ENCODE results near the gene NCKAP1.

DNA sequence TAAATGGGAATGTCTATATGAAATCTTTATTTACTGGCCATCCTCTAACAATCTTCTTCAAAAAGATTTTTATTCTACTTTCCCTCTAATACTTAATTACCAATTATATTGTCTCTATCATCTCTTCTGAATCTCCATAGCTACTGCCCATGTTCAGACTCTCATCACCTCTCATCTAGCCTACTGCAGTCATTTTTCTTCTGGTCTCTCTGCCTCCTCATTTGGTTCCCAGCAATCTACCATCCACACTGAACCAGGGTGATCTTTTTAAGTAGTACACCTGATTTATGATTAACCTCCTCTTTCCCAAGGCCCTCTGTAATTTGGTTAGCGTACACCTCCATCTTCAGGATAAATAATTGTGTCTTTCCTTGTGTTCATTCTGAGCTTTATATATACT, 57.6 kb downstream of the NCKAP1 start:
- TF ChIP-seq CTCF (IDR thresholded peaks at IDR 0.05; ENCODE audit: low read depth, low read length) (no peak), POLR2A (IDR thresholded peaks at IDR 0.05; ENCODE audit: extremely low read depth, insufficient read length) (no peak), MAX (IDR thresholded peaks at IDR 0.05; ENCODE audit: low read depth, low read length) (no peak)
